HepG2 (cell line): Measurements from ENCODE around the gene NCOA6. TPM values are rescaled to one million over a fixed set of nuclear protein-coding genes. Genes with fewer than 3 reads are reported as not detected.
A peak's percentile ranks its signal among the peaks of the same experiment; 100 is the strongest.

Experiments
- ASH2L ChIP-seq: fragments of 300-600, 200-600 bp; sonication (generic); IDR thresholded peaks from 2 replicates; pipeline ENCODE4 v1.7.0; 2017; ENCODE audit warnings: low read depth, mild to moderate bottlenecking, moderate library complexity, mixed read lengths, low read length; ENCODE audit not compliant: insufficient read length
- BCL3 ChIP-seq: sonication (generic); formaldehyde crosslinking; IDR thresholded peaks from 2 replicates; pipeline ENCODE4 v1.5.1; 2020; ENCODE audit warnings: mild to moderate bottlenecking, missing genetic modification reagents, moderate library complexity
- BRCA1 ChIP-seq: sonication (generic); formaldehyde crosslinking; IDR thresholded peaks from 2 replicates; pipeline ENCODE4 v1.4.0; 2020; ENCODE audit warnings: missing genetic modification reagents
- DRAP1 ChIP-seq: IDR thresholded peaks from 2 replicates; pipeline ENCODE4 v1.6.1; 2016; ENCODE audit warnings: missing genetic modification reagents, missing compliant biosample characterization
- FOXJ3 ChIP-seq: sonication (generic); formaldehyde crosslinking; IDR thresholded peaks from 2 replicates; pipeline ENCODE4 v1.4.0; 2020; ENCODE audit warnings: missing genetic modification reagents, mild to moderate bottlenecking, borderline replicate concordance
- ISX ChIP-seq: sonication (generic); formaldehyde crosslinking; conservative IDR thresholded peaks from 2 replicates; pipeline ENCODE4 v1.5.0; 2020; ENCODE audit warnings: missing genetic modification reagents
- NRL ChIP-seq: sonication (generic); formaldehyde crosslinking; IDR thresholded peaks from 2 replicates; pipeline ENCODE4 v1.5.0; 2020; ENCODE audit warnings: missing genetic modification reagents, mild to moderate bottlenecking, moderate library complexity, borderline replicate concordance
- PLSCR1 ChIP-seq: sonication (generic); formaldehyde crosslinking; IDR thresholded peaks from 2 replicates; pipeline ENCODE4 v1.5.0; 2020; ENCODE audit warnings: missing genetic modification reagents, mild to moderate bottlenecking, borderline replicate concordance
- RNF219 ChIP-seq: sonication (generic); formaldehyde crosslinking; IDR thresholded peaks from 2 replicates; pipeline ENCODE4 v1.5.0; 2020; ENCODE audit warnings: mild to moderate bottlenecking, missing genetic modification reagents
- SRSF4 ChIP-seq: fragments of 200-400 bp; formaldehyde crosslinking; IDR thresholded peaks from one replicate; pipeline ENCODE4 v1.6.1; 2018; ENCODE audit warnings: mild to moderate bottlenecking, low read depth, low read length, moderate library complexity; ENCODE audit not compliant: poor library complexity, severe bottlenecking
- TAF15 ChIP-seq: fragments of 200-400 bp; formaldehyde crosslinking; IDR thresholded peaks from one replicate; pipeline ENCODE4 v1.6.1; 2018; ENCODE audit warnings: mild to moderate bottlenecking, low read depth, low read length; ENCODE audit not compliant: poor library complexity, severe bottlenecking
- ZBTB40 ChIP-seq, 2 experiments: fragments of 450-650 bp in 1 of 2; sonication (generic) in 1 of 2; formaldehyde crosslinking in 1 of 2; IDR thresholded peaks; 2 replicates each; pipeline versions ENCODE4 v1.6.1 to v1.8.0; 2016 to 2022; ENCODE audit warnings: antibody characterized with exemption in 1 of 2, mild to moderate bottlenecking in 1 of 2, missing genetic modification reagents in 1 of 2
- polyA plus RNA-seq, 8 experiments: library from polyadenylated mRNA; depleted of rRNA in 3 of 8; stranded (reverse) in 7 of 8; unstranded in 1 of 8; fragments of >200 nt; fragmentation: Illumina TruSeq in 4 of 8; extraction: Trizol in 4 of 8; gene quantifications; 2 replicates each; pipeline versions ENCODE4 v1.2.1 to v1.2.3, GENCODE V29; 2011 to 2016; ENCODE audit warnings: low read depth in 4 of 8, missing spikeins in 1 of 8, mixed read lengths in 1 of 8; ENCODE audit not compliant: insufficient read depth in 1 of 8
- total RNA-seq, 5 experiments: library from RNA; depleted of rRNA; stranded (reverse); fragments of >200 nt; fragmentation: Illumina TruSeq; extraction: Trizol; gene quantifications; 2 replicates each; pipeline ENCODE4 v1.2.3, GENCODE V29; 2016; ENCODE audit warnings: low read depth in 1 of 5

Gene NCOA6
- total and polyA plus RNA-seq, 2 of the 13 experiments (the other 11 are each of a cell fraction or from before 2014, with no cell fraction given) = 11.2 to 29.3 TPM

GRCh38 chr20:34703424-34704176, 121.9 kb downstream of the NCOA6 start (continued):
- TF ChIP-seq ZBTB40 (IDR thresholded peaks at IDR 0.05) (no peak), ZBTB40 (CRISPR knock-in tag; IDR thresholded peaks at IDR 0.05) (peak; percentile 36), NRL (0 out of 2 replicates have a peak, but pooled peaks have one; percentile 61), PLSCR1 (CRISPR knock-in tag) (peak; percentile 62; the same call in 1 of the 2 replicates), ASH2L (peak; percentile 15), SRSF4 (no peak), TAF15 (peak; percentile 17), FOXJ3 (0 out of 2 replicates have a peak, but pooled peaks have one; percentile 30), DRAP1 (CRISPR knock-in tag) (peak; percentile 2; the same call in 1 of the 2 replicates), BCL3 (no peak), ISX (CRISPR knock-in tag) (0 out of 2 replicates have a peak, but pooled peaks have one; percentile 83), RNF219 (CRISPR knock-in tag) (no peak; the same call in 1 of the 2 replicates), BRCA1 (CRISPR knock-in tag) (no peak)
